ENCODE measurements around the gene DYNLL1. TPM values are rescaled to one million over a fixed set of nuclear protein-coding genes. Genes with fewer than 3 reads are reported as not detected.

DYNLL1 gene
- polyA plus RNA-seq, 1 donor (not counting 4 experiments of a cell fraction or from before 2014, with no cell fraction given), result 716 TPM

DNA sequence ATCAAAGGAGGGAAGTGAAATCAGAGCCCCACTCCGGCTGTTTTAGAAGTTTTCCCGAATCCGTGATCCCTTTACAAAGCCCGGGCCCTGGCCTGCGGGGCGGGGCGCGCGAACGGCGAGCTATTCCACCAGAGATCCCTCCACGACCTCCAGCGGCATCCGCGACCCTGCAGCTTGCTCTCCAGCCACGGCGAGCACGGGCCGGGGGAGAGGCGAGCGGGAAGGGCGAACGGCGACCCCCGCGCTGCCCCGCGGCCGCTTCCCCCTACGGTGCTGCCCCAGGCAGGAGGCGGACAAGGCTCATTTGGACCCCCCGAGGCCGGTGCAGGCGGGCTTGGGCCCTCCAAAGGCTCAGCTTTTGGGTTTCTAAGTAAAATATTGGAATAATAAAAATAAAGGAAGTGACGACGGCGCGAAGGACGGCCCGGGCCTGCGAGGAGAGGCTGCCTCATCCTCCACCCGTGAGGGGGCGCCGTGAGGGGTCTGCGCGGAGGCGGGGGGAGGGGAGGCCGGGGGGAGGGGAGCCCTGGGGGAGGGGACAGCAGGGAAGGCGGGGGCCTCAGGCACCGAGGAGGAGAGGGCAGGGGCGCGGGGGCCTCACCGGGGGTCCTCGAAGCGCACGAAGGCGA lies 27.0 kb upstream of the DYNLL1 start:
- DNase-seq (ENCODE audit: low read depth, low spot score) (no peak), FAIRE-seq (no peak)
- H2AFZ ChIP-seq (ENCODE audit: control insufficient read depth, low read length), result peak overlapping the region; percentile 49
- peaks cover 11% of the 10 kb centered on the region for H4K20me1 ChIP-seq (ENCODE audit: control insufficient read depth, extremely low read depth, insufficient read depth, low read length)
- no peaks in the 10 kb centered on the region for H3K9me1 ChIP-seq (ENCODE audit: control insufficient read depth, extremely low read depth, insufficient read depth, low read length)
- H3K36me3 ChIP-seq (ENCODE audit: control insufficient read depth in 2 of 2, extremely low read depth in 1 of 2, insufficient read depth in 2 of 2, low read length in 2 of 2), result peaks cover 6 to 17% of the 10 kb centered on the region in 2 experiments
- dilution Hi-C loops (cut with MboI; ENCODE audit: extremely low pct_ligation_motif_present, low sequenced_read_pairs), result no loop called here
- no peaks in the 10 kb centered on the region for H3K27me3 ChIP-seq (ENCODE audit: control insufficient read depth, extremely low read depth, insufficient read depth, low read length)
- H3K4me3 ChIP-seq (ENCODE audit: control insufficient read depth in 2 of 3, extremely low read depth in 1 of 3, insufficient read depth in 2 of 3, low read depth in 1 of 3, low read length in 3 of 3), result peak overlapping the region; percentile 90 to 97 (median 91)
- H3K4me2 ChIP-seq (ENCODE audit: control insufficient read depth, extremely low read depth, insufficient read depth, low read depth, low read length), result peak overlapping the region; percentile 86
- TF ChIP-seq, protein P1, sequence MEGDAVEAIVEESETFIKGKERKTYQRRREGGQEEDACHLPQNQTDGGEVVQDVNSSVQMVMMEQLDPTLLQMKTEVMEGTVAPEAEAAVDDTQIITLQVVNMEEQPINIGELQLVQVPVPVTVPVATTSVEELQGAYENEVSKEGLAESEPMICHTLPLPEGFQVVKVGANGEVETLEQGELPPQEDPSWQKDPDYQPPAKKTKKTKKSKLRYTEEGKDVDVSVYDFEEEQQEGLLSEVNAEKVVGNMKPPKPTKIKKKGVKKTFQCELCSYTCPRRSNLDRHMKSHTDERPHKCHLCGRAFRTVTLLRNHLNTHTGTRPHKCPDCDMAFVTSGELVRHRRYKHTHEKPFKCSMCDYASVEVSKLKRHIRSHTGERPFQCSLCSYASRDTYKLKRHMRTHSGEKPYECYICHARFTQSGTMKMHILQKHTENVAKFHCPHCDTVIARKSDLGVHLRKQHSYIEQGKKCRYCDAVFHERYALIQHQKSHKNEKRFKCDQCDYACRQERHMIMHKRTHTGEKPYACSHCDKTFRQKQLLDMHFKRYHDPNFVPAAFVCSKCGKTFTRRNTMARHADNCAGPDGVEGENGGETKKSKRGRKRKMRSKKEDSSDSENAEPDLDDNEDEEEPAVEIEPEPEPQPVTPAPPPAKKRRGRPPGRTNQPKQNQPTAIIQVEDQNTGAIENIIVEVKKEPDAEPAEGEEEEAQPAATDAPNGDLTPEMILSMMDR (optimal IDR thresholded peaks at IDR 0.05 in 1 of 3, IDR thresholded peaks at IDR 0.05 in 1 of 3, conservative IDR thresholded peaks at IDR 0.05 in 1 of 3; ENCODE audit: extremely low read depth in 1 of 3, insufficient read depth in 2 of 3, low read length in 3 of 3), result peak in 1 of 3 experiments; percentile 30
- TF ChIP-seq EZH2 (IDR thresholded peaks at IDR 0.05; ENCODE audit: low read length), result no peak
- peak overlapping the region; percentile 77 for H3K27ac ChIP-seq (ENCODE audit: control insufficient read depth, insufficient read depth, low read length)
- peaks cover 15% of the 10 kb centered on the region for H3K4me1 ChIP-seq (ENCODE audit: control insufficient read depth, extremely low read depth, insufficient read depth, low read length)
- H3K79me2 ChIP-seq (ENCODE audit: control insufficient read depth, insufficient read depth, low read length), result peaks cover 72% of the 10 kb centered on the region
- H3K9me3 ChIP-seq (ENCODE audit: control insufficient read depth, low read depth, low read length), result no peaks in the 10 kb centered on the region
- peak overlapping the region; percentile 87 for H3K9ac ChIP-seq (ENCODE audit: control insufficient read depth, extremely low read depth, insufficient read depth, low read length)

DNA sequence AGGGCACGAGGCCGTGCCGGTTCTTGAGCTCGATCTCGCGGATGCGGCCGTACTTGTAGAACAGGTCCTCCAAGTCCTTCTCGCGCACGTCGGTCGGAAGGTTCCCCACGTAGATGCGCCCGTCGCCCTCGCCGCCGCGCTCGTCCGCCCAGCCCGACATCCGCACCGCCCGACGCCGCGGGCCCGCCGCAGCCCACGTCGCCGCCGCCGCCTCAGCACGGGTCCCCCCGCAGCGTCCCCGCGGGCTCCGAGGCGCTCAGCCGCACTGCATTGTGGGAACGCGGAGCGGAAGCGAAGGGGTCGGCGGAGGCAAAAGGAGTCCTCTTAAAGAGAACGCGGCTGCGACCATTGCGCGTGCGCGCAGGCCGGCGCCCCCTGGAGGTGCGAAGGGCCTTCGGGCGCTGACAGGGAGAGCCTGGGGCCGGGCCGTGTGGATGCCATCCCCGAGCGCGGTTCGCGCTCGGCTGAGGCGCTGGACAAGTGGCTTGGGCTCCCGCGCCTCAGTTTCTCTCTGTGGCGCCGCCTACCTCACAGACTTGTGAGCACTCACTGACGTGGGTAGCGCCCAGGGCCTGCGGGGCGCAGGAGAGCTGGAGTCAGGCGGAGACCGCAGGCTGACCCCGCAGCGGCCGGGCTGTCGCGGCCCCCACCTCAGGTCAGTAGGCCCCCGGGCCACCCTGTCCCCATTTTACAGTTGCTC lies 26.3 kb upstream of the DYNLL1 start, which contains the start of gene SRSF9:
TSS of gene SRSF9 (minus strand) at position 299 of the 700 bp plus-strand sequence. CDS start at position 160, 139 bp downstream.
- Histone ChIP-seq H3K9me1 (ENCODE audit: control insufficient read depth, extremely low read depth, insufficient read depth, low read length) (no peaks in the 10 kb centered on the region), H3K4me3 (ENCODE audit: control insufficient read depth in 2 of 3, extremely low read depth in 1 of 3, insufficient read depth in 2 of 3, low read depth in 1 of 3, low read length in 3 of 3) (peak within 1 kb of the TSS; percentile 90 to 97 (median 91)), H3K9ac (ENCODE audit: control insufficient read depth, extremely low read depth, insufficient read depth, low read length) (peak within 1 kb of the TSS; percentile 87), H4K20me1 (ENCODE audit: control insufficient read depth, extremely low read depth, insufficient read depth, low read length) (peaks cover 11% of the 10 kb centered on the region), H2AFZ (ENCODE audit: control insufficient read depth, low read length) (peak within 1 kb of the TSS; percentile 90), H3K27ac (ENCODE audit: control insufficient read depth, insufficient read depth, low read length) (peak within 1 kb of the TSS; percentile 77), H3K4me2 (ENCODE audit: control insufficient read depth, extremely low read depth, insufficient read depth, low read depth, low read length) (peak within 1 kb of the TSS; percentile 99), H3K4me1 (ENCODE audit: control insufficient read depth, extremely low read depth, insufficient read depth, low read length) (peaks cover 22% of the 10 kb centered on the region), H3K9me3 (ENCODE audit: control insufficient read depth, low read depth, low read length) (no peaks in the 10 kb centered on the region), H3K27me3 (ENCODE audit: control insufficient read depth, extremely low read depth, insufficient read depth, low read length) (no peaks in the 10 kb centered on the region), H3K79me2 (ENCODE audit: control insufficient read depth, insufficient read depth, low read length) (peaks cover 68% of the 10 kb centered on the region), H3K36me3 (ENCODE audit: control insufficient read depth in 2 of 2, extremely low read depth in 1 of 2, insufficient read depth in 2 of 2, low read length in 2 of 2) (peaks cover 3 to 13% of the 10 kb centered on the region in 2 experiments)
- no peak for FAIRE-seq
- no peak for TF ChIP-seq EZH2 (IDR thresholded peaks at IDR 0.05; ENCODE audit: low read length)
- TF ChIP-seq, protein P1 (optimal IDR thresholded peaks at IDR 0.05 in 1 of 3, IDR thresholded peaks at IDR 0.05 in 1 of 3, conservative IDR thresholded peaks at IDR 0.05 in 1 of 3; ENCODE audit: extremely low read depth in 1 of 3, insufficient read depth in 2 of 3, low read length in 3 of 3), result peak; percentile 79 to 88 (median 83)
- dilution Hi-C loops (cut with MboI; ENCODE audit: extremely low pct_ligation_motif_present, low sequenced_read_pairs), result no loop called here
- peak; percentile 78 for DNase-seq (ENCODE audit: low read depth, low spot score)

Measured in keratinocyte (primary cell).